ENCODE results near the gene NDC80.

GRCh38 chr18:2564373-2564772 is 7.0 kb upstream of the NDC80 start:
- TF ChIP-seq SP1 (IDR thresholded peaks at IDR 0.05) = no peak
- TF ChIP-seq FOXM1 (IDR thresholded peaks at IDR 0.05; ENCODE audit: borderline replicate concordance) = no peak
- TF ChIP-seq SUZ12 (IDR thresholded peaks at IDR 0.05) = no peak
- no peak for TF ChIP-seq ELF4 (IDR thresholded peaks at IDR 0.05)
- TF ChIP-seq ARNT (IDR thresholded peaks at IDR 0.05) = no peak
- no peak for TF ChIP-seq TARDBP (IDR thresholded peaks at IDR 0.05)
- no peak for TF ChIP-seq HDGF (IDR thresholded peaks at IDR 0.05; ENCODE audit: borderline replicate concordance)
- no peak for TF ChIP-seq PKNOX1 (IDR thresholded peaks at IDR 0.05)
- TF ChIP-seq NFRKB (IDR thresholded peaks at IDR 0.05) = no peak
- TF ChIP-seq L3MBTL2 (conservative IDR thresholded peaks at IDR 0.05) = no peak
- no peak for TF ChIP-seq BHLHE40 (IDR thresholded peaks at IDR 0.05; ENCODE audit: borderline replicate concordance)
- no peak for TF ChIP-seq ZNF384 (IDR thresholded peaks at IDR 0.05)
- no peak for TF ChIP-seq LEF1 (IDR thresholded peaks at IDR 0.05; ENCODE audit: borderline replicate concordance)
- no peak for TF ChIP-seq FOXK2 (IDR thresholded peaks at IDR 0.05)

Measured in HEK293T (cell line).